IPS DF 19.7 (cell line): ENCODE results near the gene POLQ.
"Not testable (repeated sequence)": the region's sequence is repeated elsewhere in the genome, so short reads cannot be mapped to it uniquely, and the experiment has no call there.

Experiments
- DNase-seq: peaks from one replicate; pipeline ENCODE4 v3.0.0-alpha.2; 2013; ENCODE audit warnings: low read depth, low spot score

Gene POLQ

DNA sequence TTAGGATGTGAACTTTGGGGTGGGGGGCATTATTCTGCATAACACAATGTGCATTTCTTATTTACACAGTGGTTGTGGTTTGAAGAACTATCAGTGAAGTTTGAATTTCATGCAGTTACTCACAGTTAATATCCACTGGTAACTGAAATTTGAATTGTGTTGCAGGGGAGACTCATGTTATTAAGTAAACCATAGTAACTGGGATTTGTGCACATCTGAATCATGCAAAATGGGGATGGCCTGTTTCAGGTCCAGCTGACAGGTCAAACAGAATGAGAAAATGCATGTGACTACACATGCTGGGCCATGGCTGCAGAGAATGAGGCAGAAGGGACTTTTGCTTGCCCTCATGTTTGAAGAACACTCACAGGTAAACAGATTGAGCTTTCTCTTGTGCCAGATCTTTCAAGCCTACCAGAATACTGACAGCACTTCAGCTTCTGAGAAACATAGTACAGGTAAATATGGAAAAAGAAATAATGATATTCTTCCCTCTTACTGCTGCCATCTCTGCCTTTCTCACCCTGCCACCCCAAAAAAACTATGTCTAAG lies 115.0 kb downstream of the POLQ start:
- DNase-seq = no peak

DNA sequence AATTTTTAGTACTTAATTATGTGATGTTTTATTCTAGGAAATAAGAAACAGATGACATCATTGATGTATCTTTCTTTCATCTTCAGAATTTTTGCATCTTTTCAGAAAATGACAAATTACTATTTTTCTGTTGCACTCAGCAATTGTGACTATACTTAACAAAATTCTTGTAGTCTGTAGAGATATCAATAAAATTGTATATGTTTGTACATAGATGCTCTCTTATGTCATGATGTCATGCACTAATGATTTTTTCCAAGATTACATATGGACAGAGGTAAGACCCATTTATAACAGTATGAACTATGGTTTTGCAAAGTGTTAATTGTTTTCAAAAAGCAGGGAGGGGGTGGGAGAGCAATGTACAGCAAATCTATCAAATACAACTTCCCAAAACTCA lies 121.2 kb downstream of the POLQ start:
- no peak for DNase-seq

DNA sequence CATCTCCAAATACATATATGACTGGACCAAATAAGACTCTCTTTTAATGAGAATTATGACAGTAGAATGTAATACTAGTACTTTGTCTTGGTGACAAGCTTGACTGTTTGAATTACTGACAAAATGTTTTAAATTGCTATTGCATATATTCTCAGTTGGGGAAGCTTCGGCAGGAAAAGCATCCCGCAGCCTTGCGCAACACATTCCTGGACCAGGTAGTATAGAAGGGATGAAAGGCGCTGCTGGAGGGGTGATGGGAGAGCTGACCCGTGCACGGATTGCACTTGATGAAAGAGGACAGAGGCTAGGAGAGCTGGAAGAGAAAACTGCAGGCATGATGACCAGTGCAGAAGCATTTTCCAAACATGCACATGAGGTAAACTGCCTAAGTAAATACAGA lies 127.6 kb downstream of the POLQ start:
- DNase-seq = no peak

DNA sequence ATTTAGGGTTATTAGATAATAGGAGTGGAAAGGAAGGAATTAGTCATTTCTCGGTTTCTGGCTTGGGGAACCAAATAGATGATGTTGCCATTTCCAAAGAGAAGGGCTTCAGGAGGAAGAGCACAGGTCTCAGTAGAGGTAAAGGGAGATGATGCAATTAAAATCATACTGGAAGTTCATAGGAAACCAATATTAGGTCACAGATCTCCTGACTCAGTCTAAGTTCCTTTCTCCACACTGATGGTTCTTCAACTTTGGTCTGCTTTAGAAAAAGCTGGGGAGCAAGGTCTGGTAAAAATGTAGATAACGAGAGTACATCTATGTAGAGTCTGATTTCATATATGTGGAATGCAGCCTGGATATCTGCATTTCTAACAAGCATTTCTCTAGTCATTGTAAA lies 130.9 kb downstream of the POLQ start:
- no peak for DNase-seq

DNA sequence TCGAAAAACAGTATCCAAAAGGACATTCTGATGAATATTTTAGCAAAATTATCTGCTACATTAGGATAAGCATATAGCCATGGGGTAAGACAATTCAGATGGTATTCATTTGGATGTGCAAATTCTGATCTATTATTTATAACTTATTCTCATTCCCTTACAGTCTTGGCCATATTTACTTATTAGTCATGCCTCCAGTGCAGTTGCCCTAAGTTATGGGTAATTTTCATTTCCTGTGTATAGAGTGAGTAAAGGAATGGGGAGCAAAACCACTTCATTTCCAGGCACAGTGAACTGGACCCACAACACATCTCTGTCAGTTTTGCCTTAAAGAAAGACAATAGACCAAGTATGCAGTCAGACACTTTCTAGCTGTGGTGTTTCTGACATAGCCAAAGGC lies 134.3 kb downstream of the POLQ start:
- no peak for DNase-seq

DNA sequence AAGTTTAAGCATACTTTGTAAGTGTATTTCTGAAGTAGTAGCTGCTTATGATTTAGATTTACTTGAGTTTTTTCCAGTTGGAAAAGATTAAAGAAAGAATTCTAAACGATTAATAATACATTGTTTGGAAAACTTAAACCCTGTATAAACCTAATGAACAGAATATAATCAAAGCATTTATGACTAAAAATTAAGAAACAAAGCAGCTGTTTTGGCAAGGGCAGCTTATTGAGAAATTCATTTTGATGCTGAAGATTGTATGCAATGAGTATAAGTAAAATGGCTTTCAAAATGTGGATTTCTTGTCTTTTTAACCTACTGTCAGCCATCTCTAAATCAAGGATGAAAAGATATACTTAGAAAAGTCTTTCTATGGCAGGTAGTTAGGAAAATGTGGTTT lies 140.2 kb downstream of the POLQ start:
- no peak for DNase-seq

DNA sequence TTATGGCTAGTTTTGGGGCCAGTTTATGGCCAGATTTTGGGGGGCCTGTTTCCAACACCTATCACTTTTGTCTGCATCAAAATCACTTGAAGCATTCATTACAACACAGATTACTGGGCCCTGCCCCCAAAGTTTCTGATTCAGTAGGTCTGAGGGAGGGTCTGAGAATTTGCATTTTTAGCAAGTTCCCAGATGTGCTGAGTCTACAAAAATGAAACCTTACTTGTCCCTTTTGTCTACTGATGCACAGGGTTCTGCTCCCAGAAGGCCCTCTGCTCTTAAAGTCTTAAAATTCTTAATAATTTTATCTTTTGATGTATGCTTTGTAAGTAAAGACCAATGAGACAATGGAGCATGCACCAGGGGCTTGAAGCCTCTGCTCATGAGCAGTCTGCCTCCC lies 146.0 kb downstream of the POLQ start:
- no peak for DNase-seq

DNA sequence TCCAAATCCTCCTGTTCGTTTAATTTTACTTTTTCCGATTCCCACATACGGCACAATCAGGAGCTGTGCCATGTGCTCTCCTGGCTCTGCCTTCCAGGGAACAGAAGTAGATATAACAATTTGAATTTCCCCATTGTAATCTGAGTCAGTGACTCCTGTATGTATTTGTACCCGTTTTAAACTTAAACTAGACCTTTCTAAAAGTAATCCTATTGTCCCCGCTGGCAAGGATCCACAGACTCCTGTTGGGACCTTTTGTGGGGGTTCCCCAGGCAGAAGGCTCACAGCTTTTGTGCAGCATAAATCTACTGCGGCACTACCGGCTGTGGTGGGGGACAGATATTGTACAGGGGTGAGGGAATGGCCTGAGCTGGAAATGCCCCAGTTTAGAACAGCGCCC lies 147.7 kb downstream of the POLQ start:
- DNase-seq = not testable (repeated sequence)

DNA sequence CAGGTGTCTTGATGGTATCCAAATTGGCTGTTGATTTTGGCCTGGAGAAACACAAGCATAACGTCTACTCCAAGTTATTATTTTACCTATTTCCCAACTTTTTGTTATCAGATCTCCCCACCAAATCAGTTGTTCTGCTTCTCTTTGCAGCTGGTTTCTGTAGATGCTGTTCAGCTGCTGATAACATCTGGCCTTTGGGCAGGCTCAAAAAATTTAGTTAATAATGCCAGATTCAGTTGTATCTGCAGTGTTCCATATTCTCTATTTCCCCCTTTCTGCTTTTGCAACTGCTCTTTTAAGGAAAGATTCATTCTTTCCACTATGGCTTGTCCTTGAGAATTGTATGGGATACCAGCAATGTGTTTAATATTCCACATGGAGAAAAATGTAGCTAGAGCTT lies 149.8 kb downstream of the POLQ start:
- DNase-seq = not testable (repeated sequence)

DNA sequence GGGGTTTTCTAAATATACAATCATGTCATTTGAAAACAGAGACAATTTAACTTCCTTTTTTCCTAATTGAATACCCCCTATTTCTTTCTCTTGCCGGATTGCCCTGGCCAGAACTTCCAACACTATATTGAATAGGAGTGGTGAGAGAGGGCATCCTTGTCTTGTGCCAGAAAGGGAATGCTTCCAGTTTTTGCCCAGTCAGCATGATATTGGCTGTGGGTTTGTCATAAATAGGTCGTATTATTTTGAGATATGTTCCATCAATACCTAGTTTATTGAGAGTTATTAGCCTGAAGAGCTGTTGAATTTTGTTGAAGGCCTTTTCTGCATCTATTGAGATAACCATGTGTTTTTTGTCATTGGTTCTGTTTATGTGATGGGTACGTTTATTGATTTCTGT lies 157.5 kb downstream of the POLQ start:
- DNase-seq = not testable (repeated sequence)
